ENCODE results near the gene CRYBG1. TPM values are rescaled to one million over a fixed set of nuclear protein-coding genes. Genes with fewer than 3 reads are reported as not detected.

Gene CRYBG1
- total RNA-seq, 4 donors from 2014 or later: 102 to 127 (median 125) TPM

GRCh38 chr6:106490974-106491373 is 130.5 kb downstream of the CRYBG1 start:
- H3K4me3 ChIP-seq (ENCODE audit: low read depth, poor library complexity, severe bottlenecking): no peak overlapping the region
- no peak for DNase-seq (ENCODE audit: low spot score in 2 of 2)
- no peak for TF ChIP-seq CTCF (IDR thresholded peaks at IDR 0.05)
- no peak for TF ChIP-seq POLR2A (IDR thresholded peaks at IDR 0.05)
- WGBS, 2 donors: 58 to 68% methylated on average over 3 of the region's 3 CpGs
- intact Hi-C loops (cut with DNase I; ENCODE audit: low total_unique reads): no loop called here

- 26 to 29% methylated on average over 3 of the region's 3 CpGs for WGBS, 2 donors
- intact Hi-C loops (cut with DNase I; ENCODE audit: low total_unique reads): no loop called here
- H3K4me3 ChIP-seq (ENCODE audit: low read depth, poor library complexity, severe bottlenecking): no peak overlapping the region
- DNase-seq (ENCODE audit: low spot score in 2 of 2): no peak
- TF ChIP-seq POLR2A (IDR thresholded peaks at IDR 0.05): no peak
- no peak for TF ChIP-seq CTCF (IDR thresholded peaks at IDR 0.05)
Observed at GRCh38 chr6:106495014-106495413, 134.5 kb downstream of the CRYBG1 start.

- no peak for DNase-seq (ENCODE audit: low spot score in 2 of 2)
- intact Hi-C loops (cut with DNase I; ENCODE audit: low total_unique reads): no loop called here
- TF ChIP-seq CTCF (IDR thresholded peaks at IDR 0.05): no peak
- TF ChIP-seq POLR2A (IDR thresholded peaks at IDR 0.05): no peak
- 45 to 51% methylated on average over 6 of the region's 6 CpGs for WGBS, 2 donors
- H3K4me3 ChIP-seq (ENCODE audit: low read depth, poor library complexity, severe bottlenecking): no peak overlapping the region
Observed at GRCh38 chr6:106496823-106497222, 136.3 kb downstream of the CRYBG1 start.

GRCh38 chr6:106501960-106502371 is 141.4 kb downstream of the CRYBG1 start:
- 58 to 67% methylated on average over 3 of the region's 3 CpGs for WGBS, 2 donors
- intact Hi-C loops (cut with DNase I; ENCODE audit: low total_unique reads): no loop called here
- no peak overlapping the region for H3K4me3 ChIP-seq (ENCODE audit: low read depth, poor library complexity, severe bottlenecking)

GRCh38 chr6:106502559-106502958 is 142.0 kb downstream of the CRYBG1 start:
- WGBS, 2 donors: 75 to 79% methylated on average over 2 of the region's 2 CpGs
- TF ChIP-seq CTCF (IDR thresholded peaks at IDR 0.05) (no peak), POLR2A (IDR thresholded peaks at IDR 0.05) (no peak)
- no peak overlapping the region for H3K4me3 ChIP-seq (ENCODE audit: low read depth, poor library complexity, severe bottlenecking)
- no peak for DNase-seq (ENCODE audit: low spot score in 2 of 2)
- intact Hi-C loops (cut with DNase I; ENCODE audit: low total_unique reads): no loop called here

More at GRCh38 chr6:106501960-106502371, 141.4 kb downstream of the CRYBG1 start:
- TF ChIP-seq POLR2A (IDR thresholded peaks at IDR 0.05) (no peak), CTCF (IDR thresholded peaks at IDR 0.05) (no peak)
- no peak for DNase-seq (ENCODE audit: low spot score in 2 of 2)

GRCh38 chr6:106508277-106508676 is 147.8 kb downstream of the CRYBG1 start:
- WGBS, 2 donors: 73 to 80% methylated on average over 2 of the region's 2 CpGs
- no peak for TF ChIP-seq POLR2A (IDR thresholded peaks at IDR 0.05)
- no peak overlapping the region for H3K4me3 ChIP-seq (ENCODE audit: low read depth, poor library complexity, severe bottlenecking)
- no peak for DNase-seq (ENCODE audit: low spot score in 2 of 2)
- intact Hi-C loops (cut with DNase I; ENCODE audit: low total_unique reads): no loop called here

Measured in lower leg skin (tissue), 4 donors.